ENCODE results near the gene CD163.
"Not testable (repeated sequence)": the region's sequence is repeated elsewhere in the genome, so short reads cannot be mapped to it uniquely, and the experiment has no call there.

The CD163 gene

GRCh38 chr12:7448099-7448498 is 55.5 kb downstream of the CD163 start:
- no peak for DNase-seq

DNA sequence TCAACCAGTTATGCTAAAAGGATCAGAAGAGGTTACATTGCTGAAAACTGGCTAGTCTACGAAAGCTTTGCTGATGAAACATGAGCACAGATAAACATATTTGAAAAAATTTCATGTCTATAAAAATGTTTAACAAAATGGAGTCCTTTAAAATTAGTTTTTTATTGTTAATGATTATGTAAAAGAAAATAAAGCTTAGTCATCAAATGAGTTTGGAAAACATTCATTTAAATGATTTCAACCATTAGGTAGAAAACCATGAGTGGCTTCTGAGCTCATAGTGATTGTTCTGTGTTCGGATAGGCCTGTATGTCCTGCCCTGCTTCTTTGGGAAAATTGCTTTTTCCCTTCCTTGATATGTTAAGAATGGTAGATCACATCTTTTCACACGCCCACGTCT is 59.0 kb downstream of the CD163 start:
- DNase-seq, result no peak

GRCh38 chr12:7444076-7444475 is 59.5 kb downstream of the CD163 start, which contains the start of gene CD163L1:
CD163L1 (minus strand) TSS chr12:7444153; CDS start chr12:7444127, 26 bp downstream.
- no peak for DNase-seq

- DNase-seq, result no peak
Observed at GRCh38 chr12:7441216-7441615, 62.4 kb downstream of the CD163 start.

DNA sequence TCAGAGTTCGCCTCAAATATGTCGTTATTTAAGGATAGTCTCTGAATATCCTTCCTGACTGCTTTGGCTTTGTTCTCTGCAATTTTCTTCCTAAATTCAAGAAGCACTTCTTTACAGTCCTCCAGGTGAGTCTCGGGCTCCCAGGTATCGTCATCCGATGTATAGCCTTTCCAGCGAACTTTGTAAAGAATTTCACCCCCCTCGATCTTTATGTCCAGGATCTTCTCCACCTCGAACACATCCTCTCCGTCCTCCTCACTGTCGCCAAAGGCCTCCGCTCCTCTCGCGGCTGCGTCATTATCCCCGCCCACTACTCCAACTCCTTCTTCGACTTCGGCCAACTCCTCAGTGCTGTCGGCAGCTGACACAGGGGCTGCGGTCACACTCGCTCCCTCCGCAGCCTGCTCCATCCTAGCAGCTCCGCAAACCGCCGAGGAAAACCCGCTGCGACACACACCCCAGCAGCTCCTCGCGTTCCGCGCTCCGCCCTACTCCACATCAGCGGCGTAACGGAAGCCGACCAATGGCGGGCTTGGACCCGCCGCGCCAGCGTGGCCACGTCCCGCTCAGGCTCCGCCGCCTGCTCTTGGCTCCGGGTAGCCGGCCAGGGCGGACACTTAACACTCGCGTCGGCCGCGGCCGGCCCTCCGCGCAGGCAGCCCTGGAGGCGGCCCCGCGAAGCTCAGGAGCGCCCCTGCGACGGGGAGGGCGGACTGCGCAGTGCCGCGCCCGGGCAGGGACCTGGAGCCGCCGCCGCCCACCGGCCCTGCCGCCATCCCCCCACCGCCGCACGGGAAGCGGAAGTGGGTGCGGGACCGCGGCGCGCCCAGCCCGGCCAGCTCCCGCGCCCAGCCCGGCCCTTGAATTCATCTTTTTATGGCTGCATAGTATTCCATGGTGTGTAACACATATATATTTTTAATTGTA is 63.7 kb downstream of the CD163 start:
- DNase-seq, result peak; percentile 35

DNA sequence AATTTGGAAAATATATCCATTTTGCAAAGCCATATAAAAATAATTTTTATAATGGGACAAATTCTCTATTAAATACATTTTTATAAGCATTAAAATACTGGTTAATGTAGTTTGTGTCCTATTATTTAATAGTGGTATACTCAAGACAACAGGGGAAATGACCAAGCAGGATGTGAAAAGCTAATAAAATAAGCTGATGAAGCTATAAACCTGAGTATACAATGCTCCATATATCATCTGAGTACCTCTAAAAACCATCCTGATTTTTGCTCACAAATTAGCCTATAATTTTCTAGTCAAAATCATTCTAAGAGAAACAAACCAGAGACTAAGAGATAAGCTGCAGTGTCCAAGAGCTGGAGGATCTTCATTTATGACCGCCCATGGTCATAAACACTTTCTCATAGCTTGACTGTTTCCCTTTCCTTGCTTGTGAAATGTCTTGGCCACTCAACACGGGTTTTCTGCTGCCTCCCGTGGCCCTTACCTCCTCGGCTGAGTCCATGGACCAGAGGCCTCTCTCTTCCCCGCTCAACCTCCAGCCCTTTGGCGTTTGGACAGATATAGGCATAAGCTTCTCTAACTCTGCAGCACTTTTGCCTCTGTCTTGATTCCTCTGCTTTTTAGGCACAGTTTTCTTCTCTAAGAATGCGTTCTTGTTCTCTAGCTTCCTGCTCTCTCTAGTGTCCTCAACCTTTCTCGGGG is 65.1 kb downstream of the CD163 start:
- DNase-seq, result not testable (repeated sequence)

- DNase-seq, result not testable (repeated sequence)
Observed at GRCh38 chr12:7437494-7437893, 66.1 kb downstream of the CD163 start.

GRCh38 chr12:7434670-7435069 is 68.9 kb downstream of the CD163 start:
- DNase-seq, result no peak

DNA sequence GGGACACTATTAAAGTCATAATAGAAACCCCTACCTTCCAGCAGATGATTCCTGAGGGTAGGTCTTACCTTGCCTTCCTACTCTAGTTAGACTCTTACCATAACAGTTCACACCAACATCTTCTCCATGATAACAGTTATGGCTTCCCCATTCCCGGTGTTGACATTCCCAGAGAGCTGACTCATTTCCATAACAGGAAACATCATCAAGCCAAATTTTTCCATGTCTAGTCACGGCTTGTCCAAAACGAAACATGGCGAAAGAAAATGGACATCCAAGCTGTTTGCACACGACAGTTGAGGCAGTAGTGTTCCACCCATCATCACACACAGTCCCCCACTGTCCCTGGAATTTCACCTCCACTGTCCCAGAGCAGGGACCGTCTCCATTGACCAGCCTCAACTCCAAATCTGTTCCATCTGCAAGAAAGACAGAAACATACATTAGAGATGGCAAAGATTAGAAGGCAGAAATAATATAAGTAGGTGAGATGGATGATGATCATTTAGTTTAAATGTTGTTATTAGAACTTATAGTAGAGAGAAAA is 70.2 kb downstream of the CD163 start:
- no peak for DNase-seq

DNA sequence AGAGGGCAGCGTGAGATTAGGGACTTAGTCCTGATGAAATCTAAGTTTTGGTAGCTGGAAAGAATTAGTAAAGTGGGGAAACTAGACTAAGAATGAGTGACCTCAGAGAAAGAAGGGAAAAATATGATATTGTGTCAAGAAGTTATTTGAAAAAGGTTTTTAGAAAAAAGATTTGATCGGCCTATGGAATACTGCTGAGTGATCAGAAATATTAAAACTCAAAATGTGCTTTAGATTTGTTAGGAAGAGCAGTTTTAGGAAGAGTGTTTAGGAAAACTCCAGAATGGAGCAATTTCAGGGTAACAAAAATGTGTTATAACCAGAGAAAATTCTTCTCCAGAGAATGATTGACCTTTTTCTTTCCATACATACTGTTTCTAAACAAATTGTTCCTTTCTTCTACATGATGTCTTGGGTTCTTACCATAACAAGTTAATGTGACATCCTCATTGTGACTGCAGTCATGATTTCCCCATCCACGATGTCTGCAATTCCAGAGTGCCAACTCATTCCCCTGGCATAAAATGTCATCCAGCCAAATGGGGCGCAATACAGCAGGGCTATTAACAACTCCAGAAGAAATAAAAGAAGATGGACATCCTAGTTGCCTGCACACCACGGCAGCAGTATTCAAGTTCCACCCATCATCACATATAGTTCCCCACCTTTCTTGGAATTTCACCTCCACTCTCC is 71.4 kb downstream of the CD163 start:
- no peak for DNase-seq

Measured in activated naive CD4-positive, alpha-beta T cell treated with Interleukin-2 at 50 U/mL for 16 hours (primary cell).